ENCODE results near the gene HEATR5A. TPM values are rescaled to one million over a fixed set of nuclear protein-coding genes. Genes with fewer than 3 reads are reported as not detected.

The HEATR5A gene
- polyA plus RNA-seq, 2 of the 4 experiments (the other 2 are of a cell fraction) = 29.5 to 49.5 TPM

DNA sequence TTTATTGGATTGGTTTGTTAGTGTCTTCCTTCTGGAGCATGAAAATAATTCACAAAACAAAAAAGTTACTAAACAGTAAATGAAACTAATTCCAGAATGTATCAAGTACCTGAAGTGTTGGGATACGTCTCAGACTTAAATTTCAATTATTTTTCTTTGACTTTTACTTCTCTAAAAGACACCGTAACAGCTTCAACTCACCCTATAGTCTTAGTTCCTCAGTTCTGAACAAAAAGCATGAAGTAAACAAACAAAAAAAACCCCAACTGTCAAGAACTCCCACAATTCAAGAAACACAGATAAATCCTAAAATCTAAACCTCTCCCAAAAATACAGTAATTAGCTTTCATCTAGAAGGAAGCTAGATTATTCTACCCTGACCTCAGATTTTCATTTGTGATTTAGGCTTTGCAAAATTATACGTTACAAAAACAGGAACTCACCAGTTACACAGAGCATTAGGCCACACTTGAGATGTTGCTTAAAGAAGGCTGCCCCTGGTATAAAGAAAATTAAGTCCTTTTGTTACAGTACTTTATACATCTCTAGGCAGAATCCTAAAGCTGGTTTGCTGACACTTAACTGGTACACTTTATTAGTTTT is 10.2 kb downstream of the HEATR5A start:
- Histone ChIP-seq H3K4me1 (peaks cover 31% of the 10 kb centered on the region), H3K4me3 (no peak overlapping the region), H3K9me3 (no peaks in the 10 kb centered on the region), H3K4me2 (no peak overlapping the region), H3K27ac (no peak overlapping the region)
- ATAC-seq (no peak), FAIRE-seq (no peak), DNase-seq (ENCODE audit: low read depth in 1 of 2, low spot score in 1 of 2) (no peak)
- 89% methylated on average over 3 of the region's 3 CpGs for WGBS (ENCODE audit: missing lambda C conversion rate)
- TF ChIP-seq JUN (IDR thresholded peaks at IDR 0.05) = no peak
- TF ChIP-seq RARB (CRISPR knock-in tag; IDR thresholded peaks at IDR 0.05) = no peak
- no peak for TF ChIP-seq HOXB5 (CRISPR knock-in tag; IDR thresholded peaks at IDR 0.05)
- TF ChIP-seq RFX5 (IDR thresholded peaks at IDR 0.05) = no peak
- TF ChIP-seq RCOR1 (IDR thresholded peaks at IDR 0.05; ENCODE audit: low read depth, low read length) = no peak
- TF ChIP-seq NFE2L2 (conservative IDR thresholded peaks at IDR 0.05; ENCODE audit: low read length) = no peak
- TF ChIP-seq ZC3H11A (IDR thresholded peaks at IDR 0.05) = no peak
- ChIA-PET POLR2A (interaction anchor here (1.8 kb wide), 1 partner anchor 10 kb away, joined by 7 read pairs; the partner anchor contains the start of gene HEATR5A), CTCF (interaction anchor here (1.2 kb wide), 1 partner anchor 10 kb away, joined by 3 read pairs; the partner anchor contains the start of gene HEATR5A)

DNA sequence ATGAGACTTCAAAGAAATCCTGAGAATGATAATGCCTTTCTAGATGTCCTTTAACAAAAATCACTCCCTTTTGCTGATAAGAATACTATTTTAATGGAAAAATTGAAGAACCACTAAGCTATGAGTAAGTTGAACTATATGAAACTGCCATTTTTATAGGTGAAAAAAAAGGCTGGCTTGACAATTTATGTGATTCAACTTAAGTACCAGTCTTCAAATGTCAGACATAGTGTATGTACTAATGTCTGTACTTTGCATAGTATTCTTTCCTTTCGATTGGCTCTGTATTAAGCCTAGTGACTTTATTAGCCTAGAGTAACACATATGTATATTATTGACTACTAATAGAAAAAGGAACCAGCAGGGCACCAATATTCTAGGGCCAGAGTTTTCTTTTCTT is 11.9 kb downstream of the HEATR5A start:
- ATAC-seq = no peak
- H3K27ac ChIP-seq = no peak overlapping the region
- POLR2A ChIA-PET = no interaction called here
- H3K4me3 ChIP-seq = no peak overlapping the region
- no peak for DNase-seq (ENCODE audit: low read depth in 1 of 2, low spot score in 1 of 2)
- no peaks in the 10 kb centered on the region for H3K9me3 ChIP-seq
- TF ChIP-seq EHMT2 (IDR thresholded peaks at IDR 0.05; ENCODE audit: low read depth) = no peak
- TF ChIP-seq TFCP2L1 (CRISPR knock-in tag; IDR thresholded peaks at IDR 0.05) = no peak
- TF ChIP-seq EP300 (IDR thresholded peaks at IDR 0.05) = no peak
- TF ChIP-seq, protein P1, sequence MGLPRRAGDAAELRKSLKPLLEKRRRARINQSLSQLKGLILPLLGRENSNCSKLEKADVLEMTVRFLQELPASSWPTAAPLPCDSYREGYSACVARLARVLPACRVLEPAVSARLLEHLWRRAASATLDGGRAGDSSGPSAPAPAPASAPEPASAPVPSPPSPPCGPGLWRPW (IDR thresholded peaks at IDR 0.05) = no peak
- TF ChIP-seq, protein P2, sequence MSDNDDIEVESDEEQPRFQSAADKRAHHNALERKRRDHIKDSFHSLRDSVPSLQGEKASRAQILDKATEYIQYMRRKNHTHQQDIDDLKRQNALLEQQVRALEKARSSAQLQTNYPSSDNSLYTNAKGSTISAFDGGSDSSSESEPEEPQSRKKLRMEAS (IDR thresholded peaks at IDR 0.05) = no peak
- TF ChIP-seq CBX2 (IDR thresholded peaks at IDR 0.05; ENCODE audit: borderline replicate concordance, low read depth) = no peak
- no peak for TF ChIP-seq KDM5A (IDR thresholded peaks at IDR 0.05)
- TF ChIP-seq EHF (CRISPR knock-in tag; IDR thresholded peaks at IDR 0.05) = no peak
- no peak for TF ChIP-seq SREBF2 (IDR thresholded peaks at IDR 0.05)
- TF ChIP-seq HOXB13 (CRISPR knock-in tag; IDR thresholded peaks at IDR 0.05; ENCODE audit: low read depth) = no peak
- TF ChIP-seq TP53 (CRISPR knock-in tag; IDR thresholded peaks at IDR 0.05) = no peak
- TF ChIP-seq CHD2 (IDR thresholded peaks at IDR 0.05; ENCODE audit: low read length, partially characterized antibody) = no peak
- no peak for TF ChIP-seq NFE2L2 (conservative IDR thresholded peaks at IDR 0.05; ENCODE audit: low read length)
- no peak for TF ChIP-seq HOXB5 (CRISPR knock-in tag; IDR thresholded peaks at IDR 0.05)
- TF ChIP-seq HDAC2 (IDR thresholded peaks at IDR 0.05) = no peak
- TF ChIP-seq HEYL (CRISPR knock-in tag; IDR thresholded peaks at IDR 0.05) = no peak
- TF ChIP-seq FOSB (CRISPR knock-in tag; IDR thresholded peaks at IDR 0.05) = no peak
- H3K4me2 ChIP-seq = no peak overlapping the region
- H3K4me1 ChIP-seq = peaks cover 14% of the 10 kb centered on the region
- FAIRE-seq = no peak
- 95% methylated on average over 1 of the region's 1 CpG for WGBS (ENCODE audit: missing lambda C conversion rate)
- CTCF ChIA-PET = no interaction called here

DNA sequence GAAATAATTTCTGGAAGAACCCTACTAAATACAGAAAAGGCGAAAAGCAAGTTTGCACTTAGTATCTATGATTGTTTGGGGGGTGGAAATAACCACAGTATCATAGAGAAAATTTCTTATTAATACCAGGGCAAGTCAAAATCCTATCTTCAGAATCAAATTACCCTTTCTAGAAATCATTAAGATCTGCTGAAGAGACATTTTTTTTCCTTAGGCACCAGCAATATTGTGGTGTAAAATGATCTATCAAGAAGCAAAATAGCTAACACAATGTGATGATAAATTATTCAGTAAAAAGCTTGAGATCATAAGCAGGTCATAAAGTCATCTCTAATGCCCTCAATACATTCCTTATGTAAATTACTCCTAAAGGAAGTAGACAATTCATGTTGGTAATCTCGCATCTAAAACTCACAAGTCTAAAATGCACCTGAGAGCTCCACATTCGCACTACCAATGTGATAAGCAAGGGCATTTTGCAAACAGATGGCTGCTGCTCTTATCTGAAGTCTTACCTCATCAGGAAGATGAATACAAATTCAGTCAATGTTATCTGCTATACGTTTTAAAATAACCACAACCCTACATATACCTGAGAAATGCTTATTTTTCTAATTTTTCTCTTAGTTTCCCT is 14.6 kb downstream of the HEATR5A start:
- TF ChIP-seq CBX8 (IDR thresholded peaks at IDR 0.05) = no peak
- TF ChIP-seq HOXB5 (CRISPR knock-in tag; IDR thresholded peaks at IDR 0.05) = no peak
- peak; percentile 52 for TF ChIP-seq MAFK (IDR thresholded peaks at IDR 0.05; ENCODE audit: partially characterized antibody)
- TF ChIP-seq RFX5 (IDR thresholded peaks at IDR 0.05) = no peak
- 82% methylated on average over 4 of the region's 4 CpGs for WGBS (ENCODE audit: missing lambda C conversion rate)
- ATAC-seq (no peak), DNase-seq (ENCODE audit: low read depth in 1 of 2, low spot score in 1 of 2) (no peak), FAIRE-seq (peak; percentile 81)
- H3K9me3 ChIP-seq = no peaks in the 10 kb centered on the region
- no peak overlapping the region for H3K27ac ChIP-seq
- no peak overlapping the region for H3K4me2 ChIP-seq
- POLR2A ChIA-PET = interaction anchor here (0.7 kb wide), 1 partner anchor 15 kb away, joined by 3 read pairs; the partner anchor contains the start of gene HEATR5A
- CTCF ChIA-PET = interaction anchor here (0.7 to 1.3 kb wide), 3 partner anchors 12 to 849 kb away, joined by 3 to 5 read pairs (median 3); no protein-coding TSS in a partner anchor
- H3K4me1 ChIP-seq = peaks cover under 1% of the 10 kb centered on the region; the same call in 2 of the 3 replicates
- no peak overlapping the region for H3K4me3 ChIP-seq
